ENCODE results near the gene BTBD18.

BTBD18 gene

GRCh38 chr11:57764566-57764965 is 12.9 kb upstream of the BTBD18 start:
- Mint-ChIP-seq H3K27ac (no peak overlapping the region), H3K4me1 (peaks cover 27 to 43% of the 10 kb centered on the region in 2 donors), H3K36me3 (peaks cover 20 to 43% of the 10 kb centered on the region in 2 donors), H3K9me3 (no peaks in the 10 kb centered on the region), H3K27me3 (no peaks in the 10 kb centered on the region), H3K4me3 (peak overlapping the region in 1 of 2 donors; percentile 25)
- no peak for DNase-seq
- no peak for ATAC-seq (replicated peaks)

GRCh38 chr11:57764021-57764420 is 12.4 kb upstream of the BTBD18 start:
- Mint-ChIP-seq H3K27me3 (no peaks in the 10 kb centered on the region), H3K9me3 (no peaks in the 10 kb centered on the region), H3K36me3 (peaks cover 18 to 39% of the 10 kb centered on the region in 2 donors), H3K27ac (no peak overlapping the region), H3K4me3 (peak overlapping the region; percentile 75 to 77), H3K4me1 (peaks cover 26 to 38% of the 10 kb centered on the region in 2 donors)
- no peak for DNase-seq
- ATAC-seq (replicated peaks), result no peak

- H3K27ac Mint-ChIP-seq, result no peak overlapping the region
- H3K4me3 Mint-ChIP-seq, result peak overlapping the region; percentile 75 to 77
- no peak for ATAC-seq (replicated peaks)
- no peaks in the 10 kb centered on the region for H3K9me3 Mint-ChIP-seq
- H3K36me3 Mint-ChIP-seq, result peaks cover 18 to 39% of the 10 kb centered on the region in 2 donors
- peaks cover 26 to 41% of the 10 kb centered on the region in 2 donors for H3K4me1 Mint-ChIP-seq
- no peaks in the 10 kb centered on the region for H3K27me3 Mint-ChIP-seq
- DNase-seq, result no peak
These were observed 11.9 kb upstream of the BTBD18 start for GRCh38 chr11:57763568-57763967.

- peak overlapping the region; percentile 91 to 95 for H3K4me3 Mint-ChIP-seq
- peaks cover 18 to 35% of the 10 kb centered on the region in 2 donors for H3K36me3 Mint-ChIP-seq
- no peaks in the 10 kb centered on the region for H3K9me3 Mint-ChIP-seq
- no peaks in the 10 kb centered on the region for H3K27me3 Mint-ChIP-seq
- peak overlapping the region; percentile 95 for H3K27ac Mint-ChIP-seq
- H3K4me1 Mint-ChIP-seq, result peaks cover 29 to 49% of the 10 kb centered on the region in 2 donors
- ATAC-seq (replicated peaks) (no peak), DNase-seq (no peak)
These were observed 10.7 kb upstream of the BTBD18 start for GRCh38 chr11:57762235-57762861.

- peak; percentile 39 for DNase-seq
- Mint-ChIP-seq H3K27ac (peak within 1 kb of the TSS; percentile 95), H3K36me3 (peaks cover 14 to 30% of the 10 kb centered on the region in 2 donors), H3K4me3 (peak within 1 kb of the TSS; percentile 91 to 95), H3K9me3 (no peaks in the 10 kb centered on the region), H3K4me1 (peaks cover 29 to 49% of the 10 kb centered on the region in 2 donors), H3K27me3 (no peaks in the 10 kb centered on the region)
- ATAC-seq (replicated peaks), result peak; percentile 96
These were observed 9.9 kb upstream of the BTBD18 start, which contains the start of gene CTNND1 for GRCh38 chr11:57761301-57762234. TSS of gene CTNND1 (plus strand) at chr11:57761802. CDS start at chr11:57791479, 29,677 bp downstream.

GRCh38 chr11:57758174-57758573 is 6.6 kb upstream of the BTBD18 start:
- Mint-ChIP-seq H3K4me1 (peaks cover 15 to 23% of the 10 kb centered on the region in 2 donors), H3K27me3 (no peaks in the 10 kb centered on the region), H3K9me3 (no peaks in the 10 kb centered on the region), H3K27ac (no peak overlapping the region), H3K36me3 (peaks cover 10 to 16% of the 10 kb centered on the region in 2 donors), H3K4me3 (no peak overlapping the region)
- no peak for DNase-seq
- ATAC-seq (replicated peaks), result no peak

GRCh38 chr11:57752954-57753353 is 1.3 kb upstream of the BTBD18 start:
- H3K9me3 Mint-ChIP-seq, result no peaks in the 10 kb centered on the region
- DNase-seq, result no peak
- H3K4me3 Mint-ChIP-seq, result no peak overlapping the region
- peaks cover 12 to 13% of the 10 kb centered on the region in 2 donors for H3K4me1 Mint-ChIP-seq
- no peaks in the 10 kb centered on the region for H3K27me3 Mint-ChIP-seq
- H3K27ac Mint-ChIP-seq, result no peak overlapping the region
- ATAC-seq (replicated peaks), result no peak
- peaks cover 17 to 25% of the 10 kb centered on the region in 2 donors for H3K36me3 Mint-ChIP-seq

- ATAC-seq (replicated peaks) (no peak), DNase-seq (no peak)
- Mint-ChIP-seq H3K27me3 (no peaks in the 10 kb centered on the region), H3K27ac (no peak overlapping the region), H3K36me3 (peaks cover 32 to 33% of the 10 kb centered on the region in 2 donors), H3K4me1 (peaks cover 11 to 25% of the 10 kb centered on the region in 2 donors), H3K9me3 (no peaks in the 10 kb centered on the region), H3K4me3 (no peak overlapping the region)
These were observed 443 bp downstream of the BTBD18 start for GRCh38 chr11:57751176-57751575.

- peaks cover 30 to 54% of the 10 kb centered on the region in 2 donors for H3K4me1 Mint-ChIP-seq
- ATAC-seq (replicated peaks) (no peak), DNase-seq (no peak)
These were observed 4.7 kb downstream of the BTBD18 start for GRCh38 chr11:57746920-57747319.

GRCh38 chr11:57745206-57745605 is 6.4 kb downstream of the BTBD18 start:
- Mint-ChIP-seq H3K27me3 (no peaks in the 10 kb centered on the region), H3K4me3 (no peak overlapping the region), H3K36me3 (peaks cover 52 to 65% of the 10 kb centered on the region in 2 donors), H3K4me1 (peaks cover 25 to 46% of the 10 kb centered on the region in 2 donors), H3K9me3 (no peaks in the 10 kb centered on the region), H3K27ac (peak overlapping the region; percentile 90)
- DNase-seq (no peak), ATAC-seq (replicated peaks) (no peak)

More at GRCh38 chr11:57746920-57747319, 4.7 kb downstream of the BTBD18 start:
- Mint-ChIP-seq H3K27ac (peak overlapping the region; percentile 65), H3K27me3 (no peaks in the 10 kb centered on the region), H3K4me3 (no peak overlapping the region), H3K36me3 (peaks cover 51 to 59% of the 10 kb centered on the region in 2 donors), H3K9me3 (no peaks in the 10 kb centered on the region)

- Mint-ChIP-seq H3K36me3 (peaks cover 52 to 68% of the 10 kb centered on the region in 2 donors), H3K4me3 (peak overlapping the region in 1 of 2 donors; percentile 57), H3K4me1 (peaks cover 25 to 46% of the 10 kb centered on the region in 2 donors), H3K27ac (peak overlapping the region; percentile 90), H3K27me3 (no peaks in the 10 kb centered on the region), H3K9me3 (no peaks in the 10 kb centered on the region)
- no peak for DNase-seq
- no peak for ATAC-seq (replicated peaks)
These were observed 7.3 kb downstream of the BTBD18 start for GRCh38 chr11:57744357-57744756.

GRCh38 chr11:57742087-57742452 is 9.5 kb downstream of the BTBD18 start:
- Mint-ChIP-seq H3K36me3 (peaks cover 50 to 70% of the 10 kb centered on the region in 2 donors), H3K4me1 (peaks cover 21 to 42% of the 10 kb centered on the region in 2 donors), H3K27ac (peak overlapping the region; percentile 99), H3K27me3 (no peaks in the 10 kb centered on the region), H3K9me3 (no peaks in the 10 kb centered on the region), H3K4me3 (peak overlapping the region; percentile 95 to 100)
- no peak for ATAC-seq (replicated peaks)
- DNase-seq, result no peak

- Mint-ChIP-seq H3K4me3 (peak within 1 kb of the TSS; percentile 95 to 100), H3K4me1 (peaks cover 21 to 36% of the 10 kb centered on the region in 2 donors), H3K36me3 (peaks cover 44 to 69% of the 10 kb centered on the region in 2 donors), H3K9me3 (no peaks in the 10 kb centered on the region), H3K27me3 (no peaks in the 10 kb centered on the region), H3K27ac (peak within 1 kb of the TSS; percentile 99)
- DNase-seq, result peak; percentile 97
- ATAC-seq (replicated peaks), result peak; percentile 90 to 91
These were observed 10.2 kb downstream of the BTBD18 start, which contains the start of gene SELENOH for GRCh38 chr11:57741132-57742086. TSS of gene SELENOH (plus strand) at chr11:57741491. CDS start at chr11:57741596, 105 bp downstream.

Measured in stimulated activated naive B cell treated with anti-CD40 and anti-IgM and Interleukin-4, amounts not matched to agents 10 μg/mL and 1 μg/mL and 100 μg/mL, for 72 hours (primary cell).